HL-60/S4 treated with phorbol 12-myristate 13-acetate at 8.2 ng/mL for 4 days and 3 days (cell line): ENCODE results near the gene GKAP1.
"Not testable (repeated sequence)": the region's sequence is repeated elsewhere in the genome, so short reads cannot be mapped to it uniquely, and the experiment has no call there.

Experiments used
- in situ Hi-C: fragments of 300-500 bp; cut with MboI; formaldehyde crosslinking; loops from 2 replicates; pipeline ENCODE4 v1.15.0; 2022; ENCODE audit warnings: low sequenced_read_pairs

GKAP1 gene

DNA sequence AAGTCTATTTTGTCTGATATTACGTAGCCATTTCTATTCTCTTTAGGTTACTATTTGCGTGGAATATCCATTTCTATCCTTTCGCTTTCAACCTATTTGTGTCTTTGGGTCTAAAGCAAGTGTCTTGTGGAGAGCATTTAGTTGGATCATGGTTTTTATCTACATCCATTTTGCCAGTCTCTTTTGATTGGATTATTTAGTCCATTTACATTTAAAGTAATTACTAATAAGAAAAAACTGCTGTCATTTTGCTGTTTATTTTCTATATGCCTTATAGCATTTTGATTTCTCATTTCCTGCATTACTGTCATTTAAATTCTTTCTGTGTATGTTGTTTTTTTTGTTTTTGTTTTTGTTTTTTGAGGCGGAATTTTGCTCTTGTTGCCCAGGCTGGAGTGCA lies 83.8 kb downstream of the GKAP1 start:
- in situ Hi-C loops: no loop called here

DNA sequence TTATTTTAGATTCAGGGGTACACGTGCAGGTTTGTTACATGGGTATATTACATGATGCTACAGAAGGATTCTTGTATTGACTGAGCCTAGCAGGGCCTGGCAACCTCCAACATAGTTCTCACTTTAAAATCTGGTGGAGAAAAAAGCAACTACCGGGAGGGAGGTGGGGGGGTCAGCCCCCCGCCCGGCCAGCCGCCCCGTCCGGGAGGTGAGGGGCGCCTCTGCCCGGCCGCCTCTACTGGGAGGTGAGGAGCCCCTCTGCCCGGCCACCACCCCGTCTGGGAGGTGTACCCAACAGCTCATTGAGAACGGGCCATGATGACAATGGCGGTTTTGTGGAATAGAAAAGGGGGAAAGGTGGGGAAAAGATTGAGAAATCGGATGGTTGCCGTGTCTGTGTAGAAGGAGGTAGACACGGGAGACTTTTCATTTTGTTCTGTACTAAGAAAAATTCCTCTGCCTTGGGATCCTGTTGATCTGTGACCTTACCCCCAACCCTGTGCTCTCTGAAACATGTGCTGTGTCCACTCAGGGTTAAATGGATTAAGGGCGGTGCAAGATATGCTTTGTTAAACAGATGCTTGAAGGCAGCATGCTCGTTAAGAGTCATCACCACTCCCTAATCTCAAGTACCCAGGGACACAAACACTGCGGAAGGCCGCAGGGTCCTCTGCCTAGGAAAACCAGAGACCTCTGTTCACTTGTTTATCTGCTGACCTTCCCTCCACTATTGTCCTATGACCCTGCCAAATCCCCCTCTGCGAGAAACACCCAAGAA lies 88.8 kb downstream of the GKAP1 start:
- in situ Hi-C loops: not testable (repeated sequence)

DNA sequence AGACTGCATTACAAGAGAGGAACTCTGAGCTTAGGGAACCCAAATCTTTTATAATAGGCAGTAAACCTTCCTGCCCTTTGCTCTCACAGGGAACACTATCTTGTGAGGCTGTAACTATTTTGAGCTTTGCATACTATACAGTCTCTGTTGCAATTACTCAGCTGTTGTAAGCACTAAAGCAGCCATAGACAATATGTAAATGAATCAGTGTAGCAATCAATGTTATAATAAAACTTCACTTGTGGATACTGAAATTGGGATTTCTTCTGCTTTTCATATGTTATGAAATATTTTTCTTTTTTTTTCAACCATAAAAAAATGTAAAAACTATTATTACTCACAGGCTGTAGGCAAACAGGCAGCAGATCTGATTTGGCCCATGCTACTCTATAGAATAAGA lies 93.1 kb downstream of the GKAP1 start:
- in situ Hi-C loops: no loop called here

DNA sequence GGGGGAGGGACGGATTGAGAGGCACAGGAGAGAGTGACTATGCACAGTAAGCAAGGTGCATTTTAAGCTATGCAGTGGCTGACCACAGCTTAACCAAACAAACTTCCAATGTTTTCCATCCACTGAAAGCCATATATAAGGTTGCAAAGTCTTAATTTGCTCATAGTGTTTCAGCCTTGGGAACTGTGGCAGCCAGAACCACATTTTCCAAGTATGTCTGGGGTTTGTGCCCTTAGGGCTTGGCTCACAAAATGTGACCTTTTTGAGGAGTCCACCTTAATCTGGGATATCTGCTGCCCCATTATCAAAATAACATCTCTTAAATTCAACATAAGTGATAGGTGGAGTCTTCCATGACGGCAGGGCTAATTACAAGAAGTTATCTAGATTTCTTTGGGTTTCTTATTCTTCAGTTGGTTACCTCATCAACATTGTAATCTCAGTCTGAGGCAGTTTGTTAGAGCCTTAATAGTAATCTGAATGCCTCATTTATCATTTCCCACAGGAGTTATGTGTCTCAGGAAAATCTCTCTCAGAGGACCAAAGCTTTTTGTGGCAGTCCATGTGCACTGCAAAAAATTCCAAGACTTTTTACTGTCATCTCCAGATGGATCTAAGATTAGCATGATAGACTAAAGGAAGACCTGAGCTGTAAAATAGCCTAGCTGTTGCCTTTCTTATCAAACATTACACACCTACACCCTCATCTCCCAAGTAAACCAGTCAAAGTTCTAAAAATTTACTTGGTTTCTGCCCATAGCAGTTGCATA lies 94.7 kb downstream of the GKAP1 start:
- in situ Hi-C loops: no loop called here

DNA sequence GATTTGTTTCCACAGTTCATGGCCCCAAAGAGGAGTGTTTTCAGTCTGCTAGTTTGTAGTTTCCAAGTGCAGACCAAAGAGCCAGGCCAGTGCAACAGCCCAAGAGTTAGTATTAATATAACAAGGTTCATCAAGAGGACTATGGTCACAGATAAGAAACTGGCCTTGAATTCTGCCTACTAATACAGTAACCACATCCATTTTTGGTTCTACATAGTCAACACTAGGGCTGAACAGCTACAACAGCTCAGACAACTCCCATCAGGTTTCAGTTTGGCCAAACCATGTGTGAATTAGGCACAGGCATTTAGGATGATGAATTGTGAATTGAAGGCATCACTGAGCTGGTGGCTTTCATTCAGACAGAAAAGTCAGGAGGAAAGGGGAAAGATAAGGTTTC lies 96.1 kb downstream of the GKAP1 start:
- in situ Hi-C loops: no loop called here

DNA sequence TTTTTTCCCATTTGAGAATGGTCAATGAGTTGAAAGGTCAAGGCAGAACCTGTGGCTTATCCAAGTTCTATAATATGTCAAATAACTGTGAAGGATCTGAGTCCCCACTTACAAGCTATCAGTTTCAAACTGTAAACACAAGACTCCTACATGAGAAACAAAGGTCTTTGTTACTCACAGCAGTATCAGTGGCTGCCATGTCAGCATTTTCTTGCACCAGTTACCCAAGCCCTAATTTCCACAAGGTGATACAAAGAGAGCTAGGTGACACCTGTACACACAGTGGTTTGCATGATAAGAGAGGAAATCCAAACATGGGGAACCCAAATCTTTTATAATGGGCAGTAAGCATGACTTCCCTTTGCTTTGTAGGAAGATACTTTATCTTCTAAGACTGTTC lies 101.8 kb downstream of the GKAP1 start:
- in situ Hi-C loops: no loop called here

DNA sequence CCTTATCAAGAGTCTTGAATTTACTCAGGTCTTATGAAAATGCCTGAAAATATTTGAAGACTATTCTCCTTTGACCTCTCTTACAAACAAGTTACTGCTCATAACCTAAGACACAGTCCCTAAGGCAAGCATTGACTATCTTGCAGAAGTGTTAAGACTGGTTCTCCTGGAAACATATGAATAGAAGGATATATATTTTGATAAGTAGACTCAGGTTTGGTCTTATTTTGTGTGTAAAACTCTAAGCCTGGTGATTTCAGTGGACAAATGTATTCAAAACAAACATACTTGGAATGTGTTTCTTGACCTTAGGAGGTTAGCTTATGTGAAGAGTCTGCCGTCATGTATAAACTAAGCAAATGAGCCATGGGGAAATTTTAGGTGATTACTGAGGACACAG lies 102.3 kb downstream of the GKAP1 start:
- in situ Hi-C loops: no loop called here

DNA sequence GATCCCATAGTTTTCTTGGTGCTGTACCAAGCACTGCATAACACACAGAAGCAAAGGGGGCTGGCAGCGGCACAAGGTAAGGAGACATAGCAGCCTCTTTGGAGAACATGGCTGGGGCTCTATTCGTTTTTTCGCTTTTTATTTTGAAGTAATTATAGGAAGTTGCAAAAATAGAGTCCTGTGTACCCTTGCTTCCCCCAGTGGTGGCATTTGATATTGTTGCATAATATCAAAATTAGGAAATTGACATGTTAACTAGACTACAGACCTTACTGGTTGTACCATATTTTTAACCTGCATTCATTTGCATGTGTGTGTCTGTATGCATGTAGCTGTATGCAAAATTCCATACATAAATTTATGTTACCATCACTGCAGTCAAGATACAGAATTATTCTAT lies 103.2 kb downstream of the GKAP1 start:
- in situ Hi-C loops: no loop called here

DNA sequence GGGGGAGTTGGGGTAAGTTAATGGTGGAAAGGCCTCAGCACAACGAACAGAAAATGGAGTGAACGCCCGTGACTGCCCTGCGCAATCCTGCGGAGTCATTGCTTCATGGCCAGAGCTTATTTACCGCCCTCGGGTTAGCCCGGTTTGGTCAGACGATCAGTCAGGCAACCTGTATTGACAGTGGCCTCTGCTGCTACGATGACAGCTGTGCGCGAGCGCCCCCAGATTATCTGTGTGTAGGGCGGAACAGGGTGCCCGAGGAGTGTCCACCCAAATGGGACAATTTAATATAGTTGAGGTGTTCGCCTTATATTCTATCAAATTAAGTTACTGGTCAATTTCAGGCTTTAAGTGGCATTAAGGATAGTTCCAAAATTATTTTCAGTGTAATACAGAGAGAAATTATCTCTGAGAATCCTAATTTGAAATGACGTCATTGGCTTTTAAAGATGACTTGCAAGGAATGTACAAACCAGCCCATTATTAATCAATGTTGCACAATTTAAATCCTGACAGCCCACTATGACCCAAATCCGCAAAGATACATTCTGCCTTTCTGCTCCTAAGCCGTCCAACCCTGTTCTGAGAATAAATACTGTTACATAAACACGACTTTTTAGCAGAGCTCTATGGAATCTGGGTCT lies 108.9 kb downstream of the GKAP1 start:
- in situ Hi-C loops: no loop called here

DNA sequence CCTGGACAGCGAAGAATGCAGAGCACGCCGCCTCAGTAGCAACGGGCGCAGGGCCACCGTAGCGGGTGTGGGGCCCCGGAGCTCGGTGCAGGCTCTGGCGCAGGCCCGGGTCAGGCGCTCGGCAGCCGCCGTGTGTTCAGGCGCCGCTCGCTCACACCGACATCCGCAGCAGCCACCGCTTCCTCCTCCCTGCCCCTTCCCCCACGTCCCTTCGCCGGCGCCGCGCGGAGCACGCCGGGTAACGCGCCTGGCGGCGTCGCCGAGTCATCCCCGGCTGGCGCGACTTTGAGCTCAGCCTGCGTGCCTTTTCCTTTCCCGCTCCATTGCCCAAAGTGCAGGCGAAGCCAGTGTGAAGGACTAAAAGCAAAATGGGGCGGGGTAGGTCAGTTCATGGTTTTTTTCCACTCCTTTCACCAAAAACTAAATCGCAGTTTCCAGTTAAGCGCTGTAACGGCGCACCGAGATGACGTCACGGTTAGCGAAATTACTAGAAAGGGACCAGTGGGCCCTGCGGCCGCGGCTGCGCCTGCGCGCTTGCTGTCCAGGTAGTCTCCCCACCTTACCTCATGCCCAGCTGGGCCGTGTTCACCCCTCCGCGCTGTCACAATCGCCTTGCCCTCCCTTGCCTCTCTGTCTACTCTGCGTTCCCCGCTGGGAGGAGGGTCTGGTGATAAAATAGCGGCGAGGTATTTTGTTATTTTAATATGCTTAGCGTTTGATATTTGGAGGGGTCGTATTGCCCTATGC lies 109.6 kb downstream of the GKAP1 start, which contains the start of gene UBQLN1:
TSS of gene UBQLN1 (minus strand) at position 191 of the 747 bp plus-strand sequence. CDS start 279 bp downstream, outside the sequence.
- in situ Hi-C loops: no loop called here

DNA sequence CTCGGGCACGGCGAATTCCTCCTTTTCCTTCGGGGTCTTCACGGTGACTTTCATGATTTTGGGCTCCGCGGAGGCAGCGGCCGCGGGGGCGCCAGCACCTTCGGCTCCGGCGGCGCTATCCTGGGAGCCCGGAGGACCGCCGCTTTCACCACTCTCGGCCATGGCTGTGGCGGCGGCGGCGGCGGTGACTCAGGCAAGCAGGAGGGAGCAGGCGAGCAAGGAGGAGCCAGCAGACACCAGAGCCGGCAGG lies 110.1 kb downstream of the GKAP1 start:
- in situ Hi-C loops: no loop called here

DNA sequence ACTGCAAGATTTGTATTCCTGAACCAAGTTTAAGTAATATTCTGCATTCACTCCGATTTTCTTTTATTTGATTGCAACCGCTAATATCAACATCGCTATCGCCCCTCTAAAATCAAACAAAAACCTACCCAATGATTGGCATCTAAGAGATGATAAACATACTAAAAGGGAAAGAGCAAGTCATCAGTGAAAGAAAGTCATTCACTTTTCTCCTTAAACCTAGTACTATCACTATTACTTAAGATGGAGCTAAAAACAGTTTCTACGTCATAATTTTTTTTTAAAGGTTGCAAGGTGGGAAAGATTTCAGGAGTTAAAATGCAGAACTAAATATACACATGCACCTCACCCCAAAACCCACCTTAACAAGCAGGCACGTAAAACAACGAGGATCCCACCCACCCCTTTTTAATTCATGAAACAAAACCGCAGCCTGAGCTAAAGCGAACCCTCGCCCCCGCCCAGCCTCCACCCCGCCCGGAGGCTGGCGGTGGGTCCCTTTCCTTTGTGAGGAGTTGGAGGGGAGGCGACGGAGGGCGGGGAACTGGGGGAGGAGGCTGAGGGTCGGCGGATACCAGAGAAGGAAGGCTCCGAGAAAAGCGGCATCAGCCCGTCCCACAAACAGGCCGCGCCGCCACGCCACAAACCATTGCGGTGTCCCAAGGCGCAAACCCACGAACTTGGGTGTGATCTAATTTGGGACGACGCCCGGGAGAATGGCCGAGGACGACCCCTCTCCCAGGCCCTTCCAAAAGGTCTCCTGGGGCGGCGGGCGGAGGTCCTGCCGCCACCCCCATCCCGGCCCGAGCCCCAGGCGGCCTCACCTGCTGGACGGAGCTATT lies 110.7 kb downstream of the GKAP1 start:
- in situ Hi-C loops: no loop called here

DNA sequence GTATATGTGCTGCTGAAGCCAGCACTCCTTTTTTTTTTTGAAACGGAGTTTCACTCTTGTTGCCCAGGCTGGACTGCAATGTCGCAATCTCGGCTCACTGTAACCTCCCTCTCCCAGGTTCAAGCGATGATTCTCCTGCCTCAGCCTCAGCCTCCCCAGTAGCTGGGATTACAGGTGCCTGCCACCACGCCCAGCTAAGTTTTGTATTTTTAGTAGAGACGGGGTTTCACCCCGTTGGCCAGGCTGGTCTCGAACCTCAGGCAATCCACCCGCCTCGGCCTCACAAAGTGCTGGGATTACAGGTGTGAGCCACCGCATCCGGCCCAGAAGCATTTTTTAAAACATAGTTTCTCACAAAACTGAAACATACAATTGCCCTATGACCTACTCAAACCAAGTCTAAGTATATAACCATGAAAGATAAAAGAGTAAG lies 112.3 kb downstream of the GKAP1 start:
- in situ Hi-C loops: not testable (repeated sequence)

DNA sequence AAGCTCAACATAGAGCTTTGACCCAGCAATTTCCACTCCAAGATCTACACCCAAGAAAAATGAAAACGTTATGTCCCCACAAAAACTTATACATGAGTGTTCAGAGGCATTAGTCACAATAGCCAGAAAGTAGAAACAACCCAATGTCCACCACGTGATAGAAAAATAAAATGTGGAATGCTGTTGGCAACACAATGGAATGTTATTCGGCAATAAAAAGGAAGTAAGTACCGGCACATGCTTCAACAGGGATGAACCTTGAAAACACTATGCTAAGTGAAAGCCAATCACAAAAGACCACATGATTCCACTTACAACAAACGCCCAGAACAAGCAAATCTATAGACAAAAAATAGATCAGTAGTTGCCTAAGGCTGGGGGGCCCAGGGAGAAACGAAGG lies 115.8 kb downstream of the GKAP1 start:
- in situ Hi-C loops: no loop called here

DNA sequence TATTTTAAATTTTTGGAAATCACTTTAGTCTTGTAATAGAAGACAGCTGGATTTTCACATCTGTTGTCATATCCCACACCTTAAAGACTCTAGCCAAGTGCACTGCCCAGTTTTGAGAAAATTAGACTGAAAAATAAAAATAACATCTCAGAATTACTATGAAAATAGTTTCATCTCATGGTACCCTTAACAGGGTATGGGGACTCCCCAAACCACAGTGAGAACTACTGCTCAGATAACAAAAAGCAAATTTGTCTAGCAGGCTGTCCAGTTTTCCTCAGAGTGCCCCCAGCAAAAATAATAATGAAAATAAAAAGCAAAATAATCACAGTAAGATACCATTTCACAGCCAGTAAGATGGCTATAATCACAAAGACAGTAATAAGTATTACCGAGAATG lies 116.3 kb downstream of the GKAP1 start:
- in situ Hi-C loops: no loop called here

DNA sequence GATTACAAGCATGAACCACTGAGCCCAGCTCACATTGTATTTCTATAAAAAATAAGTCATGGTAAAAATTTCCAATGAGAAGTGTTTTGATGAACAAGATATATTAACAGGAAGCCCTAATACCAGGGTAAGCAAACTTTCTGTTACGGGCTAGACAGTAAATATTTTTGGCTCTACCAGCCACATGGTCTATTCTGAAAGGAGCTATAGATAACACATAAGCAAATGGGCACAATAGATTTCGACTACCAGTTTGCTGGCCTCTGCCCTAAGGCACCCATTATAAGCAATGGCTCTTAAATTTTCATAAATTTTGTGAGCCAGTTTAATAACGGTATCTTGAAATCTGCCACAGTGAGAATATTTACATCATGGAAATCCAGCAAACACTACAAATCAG lies 118.0 kb downstream of the GKAP1 start:
- in situ Hi-C loops: no loop called here

DNA sequence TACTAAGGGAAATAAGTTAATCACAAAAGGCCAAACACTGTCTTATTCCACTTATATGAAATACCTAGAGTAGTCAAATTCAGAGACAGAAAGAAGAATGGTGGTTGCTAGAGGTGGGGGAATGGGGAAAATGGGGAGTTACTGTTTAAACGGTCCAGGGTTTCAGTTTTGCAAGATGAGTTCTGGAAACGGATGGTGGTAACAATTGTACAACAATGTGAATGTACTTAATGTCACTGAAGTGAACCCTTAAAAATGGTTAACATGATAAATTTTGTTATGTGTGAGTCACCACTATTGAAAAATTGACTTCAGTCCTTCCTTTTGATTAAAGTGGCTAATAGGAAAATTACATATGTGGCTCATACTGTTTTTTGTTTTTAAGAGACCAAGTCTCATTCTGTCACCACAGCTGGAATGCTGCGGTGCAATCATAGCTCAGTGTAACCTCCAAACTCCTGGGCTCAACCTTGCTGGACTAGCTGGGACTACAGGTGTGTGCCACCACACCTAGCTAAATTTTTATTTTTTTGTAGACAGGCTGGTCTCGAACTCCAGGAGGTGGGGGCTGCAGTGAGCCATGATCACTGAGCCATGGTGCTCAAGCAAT lies 118.5 kb downstream of the GKAP1 start:
- in situ Hi-C loops: no loop called here

DNA sequence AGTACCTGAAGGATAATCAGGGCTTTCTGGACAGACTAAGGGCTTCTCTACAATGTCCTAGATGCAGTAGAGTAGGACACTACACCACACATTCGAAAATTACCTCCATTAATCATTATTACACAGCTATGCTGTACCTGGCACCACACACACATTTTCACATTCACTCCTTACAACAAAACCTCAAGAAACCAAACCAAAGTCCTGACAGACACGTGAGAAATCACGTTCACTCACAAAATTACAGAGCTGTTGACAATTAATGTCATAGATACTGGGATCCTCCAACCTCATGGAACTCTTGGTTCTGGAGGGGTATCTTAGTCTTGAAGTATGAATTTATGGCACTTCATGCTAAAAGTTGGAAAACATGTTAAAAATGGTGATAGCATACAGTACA lies 126.1 kb downstream of the GKAP1 start:
- in situ Hi-C loops: no loop called here
